Measurements from ENCODE around the gene GALNT9. TPM values are rescaled to one million over a fixed set of nuclear protein-coding genes. Genes with fewer than 3 reads are reported as not detected.

The GALNT9 gene
- polyA plus RNA-seq, 1 of the 3 experiments (the other 2 are of a cell fraction) = not detected

- CTCF ChIA-PET = interaction anchor here (0.7 to 5.3 kb wide), 5 partner anchors 8 to 259 kb away, joined by 3 to 33 read pairs (median 3); no protein-coding TSS in a partner anchor
Observed at GRCh38 chr12:132161036-132161781, 168.2 kb downstream of the GALNT9 start.

More at GRCh38 chr12:132161036-132161781, 168.2 kb downstream of the GALNT9 start:
- no peak overlapping the region for H3K9ac ChIP-seq
- no peaks in the 10 kb centered on the region for H4K20me1 ChIP-seq (ENCODE audit: insufficient read depth)
- H3K79me2 ChIP-seq (ENCODE audit: insufficient read depth) = no peaks in the 10 kb centered on the region
- H3F3A ChIP-seq (replicated peaks; ENCODE audit: insufficient read depth) = peaks cover 17% of the 10 kb centered on the region
- H3K4me2 ChIP-seq = no peak overlapping the region
- no peak overlapping the region for H2AFZ ChIP-seq (ENCODE audit: low read depth)
- TF ChIP-seq ELF1 (IDR thresholded peaks at IDR 0.05) (no peak), ZBTB33 (IDR thresholded peaks at IDR 0.05; ENCODE audit: borderline replicate concordance, low read depth) (no peak), TEAD4 (IDR thresholded peaks at IDR 0.05; ENCODE audit: borderline replicate concordance, insufficient read depth) (no peak), REST (IDR thresholded peaks at IDR 0.05; ENCODE audit: low read depth, low read length) (no peak), NRF1 (IDR thresholded peaks at IDR 0.05; ENCODE audit: low read depth, low read length) (no peak), EZH2phosphoT487 (IDR thresholded peaks at IDR 0.05; ENCODE audit: borderline replicate concordance, low read depth) (no peak), POLR2AphosphoS5 (IDR thresholded peaks at IDR 0.05; ENCODE audit: low read depth, low read length) (no peak), RAD21 (IDR thresholded peaks at IDR 0.05; ENCODE audit: low read length) (no peak), USF1 (IDR thresholded peaks at IDR 0.05; ENCODE audit: borderline replicate concordance, low read depth) (no peak), RCOR1 (IDR thresholded peaks at IDR 0.05; ENCODE audit: low read length) (no peak)
- TF ChIP-seq, protein P1, sequence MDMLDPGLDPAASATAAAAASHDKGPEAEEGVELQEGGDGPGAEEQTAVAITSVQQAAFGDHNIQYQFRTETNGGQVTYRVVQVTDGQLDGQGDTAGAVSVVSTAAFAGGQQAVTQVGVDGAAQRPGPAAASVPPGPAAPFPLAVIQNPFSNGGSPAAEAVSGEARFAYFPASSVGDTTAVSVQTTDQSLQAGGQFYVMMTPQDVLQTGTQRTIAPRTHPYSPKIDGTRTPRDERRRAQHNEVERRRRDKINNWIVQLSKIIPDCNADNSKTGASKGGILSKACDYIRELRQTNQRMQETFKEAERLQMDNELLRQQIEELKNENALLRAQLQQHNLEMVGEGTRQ (IDR thresholded peaks at IDR 0.05; ENCODE audit: borderline replicate concordance, low read depth, low read length) = no peak
- no peak overlapping the region for H3K4me3 ChIP-seq (ENCODE audit: low read depth in 2 of 2, low read length in 1 of 2)
- H3K9me2 ChIP-seq = no peaks in the 10 kb centered on the region
- peak; percentile 51 for DNase-seq
- peaks cover 17% of the 10 kb centered on the region for H3K27me3 ChIP-seq (ENCODE audit: insufficient read depth)
- no peaks in the 10 kb centered on the region for H3K9me3 ChIP-seq
- POLR2A ChIA-PET = interaction anchor here (0.8 kb wide), 1 partner anchor 14 kb away, joined by 3 read pairs; no protein-coding TSS in a partner anchor
- peaks cover 0 to 2% of the 10 kb centered on the region in 2 experiments; a peak in 1 of 4 replicates for H3K4me1 ChIP-seq (ENCODE audit: control insufficient read depth in 1 of 2, insufficient read depth in 2 of 2, low read depth in 1 of 2, low read length in 1 of 2)
- WGBS (ENCODE audit: low lambda C conversion rate) = 42% methylated on average over 13 of the region's 14 CpGs
- H3K27ac ChIP-seq (ENCODE audit: low read depth in 2 of 2, low read length in 1 of 2) = no peak overlapping the region
- no peaks in the 10 kb centered on the region for H3K36me3 ChIP-seq (replicated peaks in 1 of 2; ENCODE audit: control insufficient read depth in 1 of 2, insufficient read depth in 2 of 2, low read length in 1 of 2)

Measured in SK-N-SH (cell line).